CD14-positive monocyte (primary cell): Measurements from ENCODE around the gene SRRT. TPM values are rescaled to one million over a fixed set of nuclear protein-coding genes. Genes with fewer than 3 reads are reported as not detected.
"Not testable (repeated sequence)": the region's sequence is repeated elsewhere in the genome, so short reads cannot be mapped to it uniquely, and the experiment has no call there.

Source experiments
- DNase-seq, 3 donors: peaks; one replicate each; pipeline ENCODE4 v3.0.0-alpha.2; 2011 to 2022
- H2AFZ ChIP-seq: 2 replicates; pipeline ENCODE4 v1.6.0; 2012; ENCODE audit warnings: mild to moderate bottlenecking, low read depth, low read length, inconsistent platforms; ENCODE audit not compliant: insufficient read depth, poor library complexity, severe bottlenecking
- H3K27ac ChIP-seq, 2 donors: 1 replicate in 1 of 2; 2 replicates in 1 of 2; pipeline ENCODE4 v1.5.1; 2012 to 2013; ENCODE audit warnings: low read length in 2 of 2, control low read depth in 1 of 2, inconsistent platforms in 1 of 2, low read depth in 1 of 2, mild to moderate bottlenecking in 1 of 2
- H3K27me3 ChIP-seq, 2 donors: one replicate each; pipeline versions ENCODE4 v1.6.0 to v1.6.1; 2011 to 2013; ENCODE audit warnings: low read length in 2 of 2; ENCODE audit not compliant: control insufficient read depth in 2 of 2, insufficient read depth in 2 of 2
- H3K36me3 ChIP-seq, 2 donors: replicated peaks in 1 of 2; 1 replicate in 1 of 2; 2 replicates in 1 of 2; pipeline versions ENCODE4 v1.5.1 to v1.6.1; 2012 to 2013; ENCODE audit warnings: low read length in 2 of 2, control low read depth in 1 of 2, inconsistent platforms in 1 of 2, mild to moderate bottlenecking in 1 of 2; ENCODE audit not compliant: insufficient read depth in 2 of 2, control insufficient read depth in 1 of 2
- H3K4me1 ChIP-seq, 2 donors: 1 replicate in 1 of 2; 2 replicates in 1 of 2; pipeline versions ENCODE4 v1.5.1 to v1.6.1; 2012 to 2013; ENCODE audit warnings: low read length in 2 of 2, control low read depth in 1 of 2, inconsistent platforms in 1 of 2, mild to moderate bottlenecking in 1 of 2, moderate library complexity in 1 of 2; ENCODE audit not compliant: insufficient read depth in 2 of 2, control insufficient read depth in 1 of 2
- H3K4me2 ChIP-seq: replicated peaks from 2 replicates; pipeline ENCODE3; 2012; ENCODE audit warnings: low read length, moderate library complexity, mild to moderate bottlenecking; ENCODE audit not compliant: poor library complexity, severe bottlenecking; ENCODE audit errors: extremely low read depth
- H3K4me3 ChIP-seq, 3 experiments: fragments of 200-600 bp in 1 of 3; sonication (generic) in 1 of 3; replicated peaks in 1 of 3; 1 replicate in 2 of 3; 2 replicates in 1 of 3; pipeline ENCODE4 v1.5.1; 2011 to 2013; ENCODE audit warnings: low read length in 3 of 3, mild to moderate bottlenecking in 3 of 3, control low read depth in 2 of 3, low read depth in 2 of 3, inconsistent platforms in 1 of 3, moderate library complexity in 1 of 3
- H3K79me2 ChIP-seq: 2 replicates; pipeline ENCODE4 v1.6.0; 2012; ENCODE audit warnings: mild to moderate bottlenecking, control low read depth, inconsistent platforms, low read length, moderate library complexity; ENCODE audit not compliant: insufficient read depth
- H3K9ac ChIP-seq: 2 replicates; pipeline ENCODE4 v1.6.0; 2017; ENCODE audit warnings: low read length, mild to moderate bottlenecking; ENCODE audit not compliant: insufficient read depth, poor library complexity, severe bottlenecking
- H3K9me3 ChIP-seq, 2 donors: replicated peaks in 1 of 2; 1 replicate in 1 of 2; 2 replicates in 1 of 2; pipeline versions ENCODE4 v1.5.1 to v1.6.1; 2012 to 2013; ENCODE audit warnings: low read length in 2 of 2, control low read depth in 1 of 2; ENCODE audit not compliant: control insufficient read depth in 1 of 2, insufficient read depth in 1 of 2
- H4K20me1 ChIP-seq: 2 replicates; pipeline ENCODE4 v1.6.0; 2012; ENCODE audit warnings: mild to moderate bottlenecking, low read length, control low read depth, moderate library complexity; ENCODE audit not compliant: insufficient read depth
- H3K27ac Mint-ChIP-seq, 7 donors: one replicate each; pipeline ENCODE4 v1.8.0; 2020; ENCODE audit warnings: mild to moderate bottlenecking in 7 of 7, mixed read lengths in 7 of 7, moderate library complexity in 6 of 7, inconsistent platforms in 2 of 7
- H3K27me3 Mint-ChIP-seq, 3 donors: one replicate each; pipeline ENCODE4 v1.8.0; 2021 to 2022; ENCODE audit warnings: low read depth in 3 of 3, mild to moderate bottlenecking in 3 of 3, mixed read lengths in 3 of 3, moderate library complexity in 3 of 3, inconsistent platforms in 1 of 3
- H3K36me3 Mint-ChIP-seq, 2 donors: one replicate each; pipeline ENCODE4 v1.8.0; 2020; ENCODE audit warnings: mixed read lengths in 2 of 2, inconsistent platforms in 1 of 2, mild to moderate bottlenecking in 1 of 2
- H3K4me1 Mint-ChIP-seq: one replicate; pipeline ENCODE4 v1.8.0; 2020; ENCODE audit warnings: mild to moderate bottlenecking, mixed read lengths
- H3K4me3 Mint-ChIP-seq, 2 donors: one replicate each; pipeline ENCODE4 v1.8.0; 2020; ENCODE audit warnings: mild to moderate bottlenecking in 2 of 2, mixed read lengths in 2 of 2, moderate library complexity in 1 of 2
- H3K9me3 Mint-ChIP-seq, 7 donors: one replicate each; pipeline ENCODE4 v1.8.0; 2020 to 2022; ENCODE audit warnings: mixed read lengths in 7 of 7, mild to moderate bottlenecking in 6 of 7, moderate library complexity in 6 of 7, inconsistent platforms in 2 of 7
- CTCF ChIP-seq: fragments of 200-600 bp; IDR thresholded peaks from one replicate; pipeline ENCODE4 v1.8.0; 2022; ENCODE audit warnings: antibody characterized with exemption, mild to moderate bottlenecking
- WGBS: methylation state at CpG from one replicate; pipeline ENCODE4 v1.1.5; 2013; ENCODE audit warnings: missing lambda C conversion rate; ENCODE audit not compliant: insufficient coverage; 5-methylcytosine and 5-hydroxymethylcytosine counted together
- intact Hi-C, 2 donors: fragments of 100-400 bp; cut with micrococcal nuclease; formaldehyde crosslinking; loops; one replicate each; pipeline versions ENCODE4 v1.15.0 to v1.15.1; 2023
- polyA plus RNA-seq, 3 donors: library from polyadenylated mRNA; depleted of rRNA in 1 of 3; unstranded in 2 of 3; stranded (reverse) in 1 of 3; fragments of 300-500 nt in 2 of 3; fragments of >200 nt in 1 of 3; fragmentation: Illumina TruSeq in 2 of 3; gene quantifications; 1 replicate in 2 of 3; 2 replicates in 1 of 3; pipeline ENCODE4 v1.2.3, GENCODE V29; 2012 to 2021

SRRT gene
- polyA plus RNA-seq, 3 donors = 26.9 to 116 (median 29.6) TPM

GRCh38 chr7:100854146-100854895 is 20.6 kb upstream of the SRRT start:
- H3K36me3 Mint-ChIP-seq = peaks cover 33 to 55% of the 10 kb centered on the region in 2 donors
- H3K27ac ChIP-seq = no peak overlapping the region
- 97% methylated on average over 9 of the region's 14 CpGs for WGBS
- peaks cover 38 to 49% of the 10 kb centered on the region in 2 donors for H3K36me3 ChIP-seq
- peaks cover 72% of the 10 kb centered on the region for H4K20me1 ChIP-seq
- no peak overlapping the region for H2AFZ ChIP-seq
- no peaks in the 10 kb centered on the region for H3K9me3 ChIP-seq
- intact Hi-C loops = loop anchor here (5.0 to 10.0 kb wide), 3 partner anchors 130 to 157 kb away; partner anchors contain the start of genes EPO (in 1 of the 2) and POP7 (in 1 of the 2)
- peak overlapping the region in 1 of 2 donors; percentile 96 for H3K4me3 Mint-ChIP-seq
- H3K9me3 Mint-ChIP-seq = no peaks in the 10 kb centered on the region
- DNase-seq = no peak
- H3K79me2 ChIP-seq = peaks cover 74% of the 10 kb centered on the region
- H3K27me3 ChIP-seq = peaks cover 0 to 2% of the 10 kb centered on the region in 2 donors
- H3K27me3 Mint-ChIP-seq = no peaks in the 10 kb centered on the region
- H3K4me2 ChIP-seq = peak overlapping the region; percentile 89
- H3K4me1 Mint-ChIP-seq = peaks cover 40% of the 10 kb centered on the region
- no peak overlapping the region for H3K9ac ChIP-seq
- H3K4me1 ChIP-seq = peaks cover 25 to 41% of the 10 kb centered on the region in 2 donors
- peak overlapping the region in 5 of 7 donors; percentile 46 to 94 (median 57) for H3K27ac Mint-ChIP-seq
- peak overlapping the region in 1 of 3 experiments; percentile 99 for H3K4me3 ChIP-seq
- no peak for TF ChIP-seq CTCF

- H2AFZ ChIP-seq, H3K27me3 ChIP-seq, H3K9me3 ChIP-seq, H3K27ac ChIP-seq, H3K27ac Mint-ChIP-seq, H3K27me3 Mint-ChIP-seq, H3K9me3 Mint-ChIP-seq, H3K4me3 ChIP-seq, H3K4me3 Mint-ChIP-seq, DNase-seq, H3K9ac ChIP-seq: not testable (repeated sequence)
- WGBS = 98% methylated on average over 6 of the region's 9 CpGs
- H3K36me3 Mint-ChIP-seq = peaks cover 38 to 61% of the 10 kb centered on the region in 2 donors
- Histone ChIP-seq H3K36me3 (peaks cover 44 to 55% of the 10 kb centered on the region in 2 donors), H4K20me1 (peaks cover 78% of the 10 kb centered on the region), H3K4me1 (peaks cover 25 to 41% of the 10 kb centered on the region in 2 donors), H3K4me2 (peak overlapping the region; percentile 89), H3K79me2 (peaks cover 79% of the 10 kb centered on the region)
- peaks cover 40% of the 10 kb centered on the region for H3K4me1 Mint-ChIP-seq
- intact Hi-C loops = loop anchor here (5.0 to 10.0 kb wide), 3 partner anchors 130 to 158 kb away; partner anchors contain the start of genes EPO (in 1 of the 2) and POP7 (in 1 of the 2)
Measured at GRCh38 chr7:100854899-100855298, 20.0 kb upstream of the SRRT start.
